GM19438 (cell line): ENCODE results near the gene ENAH.

Experiments used
- ATAC-seq: cut with Tn5 transposase; IDR thresholded peaks from one replicate; pipeline ENCODE4 v1.9.1; 2021; ENCODE audit warnings: low read depth; ENCODE audit not compliant: unreplicated experiment

The ENAH gene

DNA sequence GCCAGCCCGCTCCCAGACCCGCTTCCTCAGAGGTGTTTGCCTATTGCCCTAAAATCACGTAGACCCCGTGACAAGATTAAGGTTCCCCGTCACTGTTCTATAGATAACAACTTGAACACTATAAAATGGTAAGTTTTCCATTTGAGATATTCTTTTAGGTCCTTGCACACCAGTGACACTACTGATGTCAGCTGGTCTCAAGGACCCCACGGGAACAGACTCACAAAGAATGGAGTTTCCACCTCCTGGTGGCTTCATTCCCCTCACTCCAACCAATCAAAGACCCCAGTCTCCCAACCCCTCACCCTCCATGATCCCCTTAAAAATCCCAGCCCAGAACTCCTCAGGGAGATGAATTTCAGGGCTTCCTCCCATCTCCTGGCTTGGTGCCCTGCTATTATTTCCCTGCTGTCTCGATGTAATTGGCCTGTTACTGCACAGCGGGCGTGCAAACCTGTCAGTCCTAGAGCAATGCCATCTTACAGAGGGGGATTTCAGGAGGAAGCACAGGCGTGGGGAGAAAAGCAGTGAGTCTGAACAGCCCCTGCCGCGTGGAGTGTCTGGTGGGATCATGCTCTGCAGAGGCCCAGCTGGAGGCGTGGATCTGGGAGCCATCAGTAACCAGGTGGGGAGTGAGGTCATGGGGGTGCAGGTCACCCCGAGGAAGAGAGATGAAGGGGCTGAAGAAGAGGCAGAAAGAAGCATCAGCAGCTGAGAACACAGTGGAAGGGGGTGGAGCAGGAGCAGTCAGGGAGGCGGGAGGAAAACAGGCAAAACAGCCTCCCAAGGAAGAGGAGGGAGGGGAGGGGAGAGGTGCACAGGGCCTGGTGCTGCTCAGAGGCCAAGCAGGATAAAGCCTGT is 190.0 kb downstream of the ENAH start:
- ATAC-seq = no peak

DNA sequence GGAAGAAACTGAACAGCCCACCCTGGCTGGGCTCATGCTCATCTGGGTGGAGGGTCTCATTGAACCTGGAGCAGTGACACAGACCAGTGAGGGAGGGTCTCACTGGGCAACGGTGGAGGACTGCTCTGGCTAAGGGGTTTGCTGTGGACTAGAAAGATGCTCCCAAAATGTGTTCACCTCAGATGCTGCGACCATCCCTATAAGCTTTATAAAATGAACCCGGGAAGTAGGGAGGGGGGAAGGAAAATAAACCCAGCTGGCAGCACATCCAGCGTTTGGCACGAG is 190.6 kb downstream of the ENAH start:
- ATAC-seq = no peak

DNA sequence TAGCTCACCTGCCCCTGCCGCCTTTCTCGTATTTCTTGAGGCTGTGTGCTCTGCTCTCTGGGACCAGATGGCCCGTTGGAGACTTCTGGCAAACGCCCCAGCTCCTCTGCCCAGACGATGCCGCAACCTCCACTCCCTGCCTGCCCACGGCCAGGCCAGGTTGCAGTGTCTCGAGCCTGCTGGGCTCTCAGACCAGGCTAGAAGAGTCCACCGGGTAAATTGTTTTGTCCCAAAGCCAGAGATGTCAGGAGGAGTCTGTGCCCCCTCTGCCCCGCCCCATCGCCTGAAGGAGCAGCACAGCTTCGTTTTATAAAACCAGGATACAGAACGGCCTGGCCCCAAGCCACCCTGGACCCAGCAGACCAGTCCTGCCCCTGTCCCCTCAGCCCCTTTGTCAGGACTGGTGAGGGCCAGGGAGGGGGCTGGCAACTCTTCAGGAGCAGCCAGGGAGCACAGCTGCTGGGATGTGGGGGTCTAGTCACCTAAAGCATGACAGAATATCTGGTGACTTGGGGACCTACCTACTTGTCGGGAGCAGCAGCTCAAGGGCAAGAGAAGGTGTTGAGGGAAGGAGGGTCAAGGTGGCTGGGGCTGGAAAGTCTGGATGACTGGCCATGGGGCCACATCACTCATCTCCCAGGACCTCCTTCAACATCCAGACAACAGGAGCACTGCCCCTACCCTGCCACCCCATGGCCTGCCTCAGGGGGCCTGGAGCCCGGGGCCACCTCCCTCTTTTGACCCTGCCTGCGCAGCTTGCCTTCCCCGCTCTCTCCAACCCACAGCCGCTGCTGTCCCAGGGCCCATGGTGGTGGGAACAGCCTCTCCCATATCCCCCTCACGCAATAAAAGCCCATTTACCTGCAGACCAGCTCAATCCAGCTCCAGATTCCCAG is 191.1 kb downstream of the ENAH start:
- ATAC-seq = no peak

DNA sequence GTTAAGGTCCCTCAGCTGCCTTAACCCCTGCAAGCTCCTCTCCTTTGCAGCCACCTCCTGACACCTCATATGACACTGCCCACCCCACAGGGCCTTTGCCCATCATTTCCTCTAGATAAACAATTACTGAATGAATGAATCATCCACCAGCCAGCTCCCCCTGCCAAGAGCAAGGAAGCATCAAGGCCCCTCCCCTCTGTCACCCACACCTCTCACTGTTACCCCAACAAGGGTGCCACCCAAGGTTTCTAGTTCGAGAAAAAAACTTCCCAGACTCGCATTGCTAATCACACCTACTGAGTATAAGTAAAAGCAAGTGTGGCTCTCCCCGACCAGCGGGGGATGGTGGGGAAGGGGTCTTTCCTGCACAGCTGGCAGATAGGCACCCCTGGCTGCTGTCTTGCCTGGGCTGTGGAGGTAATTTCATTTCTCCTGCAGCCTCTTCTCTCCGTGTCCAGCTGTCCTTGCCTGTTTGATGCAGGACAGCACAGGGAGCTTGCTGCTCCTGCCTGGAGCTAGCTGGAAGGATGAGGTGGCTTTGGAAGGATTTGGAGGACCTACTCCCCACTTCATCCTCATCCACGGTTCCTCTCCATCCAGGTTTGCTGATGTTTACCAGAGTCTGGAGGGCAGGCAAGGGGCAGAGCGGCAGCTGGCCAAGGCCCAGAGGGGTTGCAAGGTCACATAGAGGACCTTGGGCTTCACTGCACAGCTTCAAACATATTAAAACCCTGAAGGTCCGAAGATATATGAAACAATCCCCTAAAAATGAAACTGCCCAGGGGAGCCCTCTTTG is 192.0 kb downstream of the ENAH start:
- no peak for ATAC-seq

DNA sequence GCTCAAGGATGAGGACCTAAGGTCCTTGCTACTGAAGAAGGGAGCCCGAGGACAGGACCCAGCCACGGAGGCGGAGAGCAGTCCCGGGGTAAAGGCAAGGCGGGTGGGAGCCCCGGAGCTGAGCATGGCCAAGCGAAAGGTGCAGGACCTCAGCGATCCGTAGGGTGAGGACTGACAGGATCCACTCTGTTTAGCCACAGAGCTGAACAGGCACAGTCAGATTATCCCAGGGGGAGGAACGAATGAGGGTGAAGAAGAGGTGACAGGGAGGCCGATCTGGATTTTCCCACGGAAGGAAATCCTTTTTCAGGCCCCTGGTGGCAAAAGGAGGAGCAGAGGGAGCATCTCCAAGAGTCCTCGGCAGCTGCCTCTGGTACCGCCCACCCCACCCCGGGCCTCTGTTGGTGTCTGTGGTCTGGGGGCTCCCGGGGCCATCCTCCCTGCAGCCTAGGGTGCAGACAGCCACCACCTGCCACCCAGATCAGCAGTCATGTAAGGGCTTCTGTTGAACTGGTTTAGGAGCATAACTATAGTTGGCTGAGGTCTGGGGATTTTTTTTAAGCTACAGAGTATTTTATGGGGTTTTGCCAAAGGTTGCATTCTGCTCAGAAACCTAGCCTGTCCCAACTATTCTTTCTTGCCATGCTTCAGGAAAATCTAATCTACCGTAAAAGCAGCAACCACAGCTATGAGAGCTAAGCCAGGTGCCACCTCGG is 192.7 kb downstream of the ENAH start:
- ATAC-seq = no peak

DNA sequence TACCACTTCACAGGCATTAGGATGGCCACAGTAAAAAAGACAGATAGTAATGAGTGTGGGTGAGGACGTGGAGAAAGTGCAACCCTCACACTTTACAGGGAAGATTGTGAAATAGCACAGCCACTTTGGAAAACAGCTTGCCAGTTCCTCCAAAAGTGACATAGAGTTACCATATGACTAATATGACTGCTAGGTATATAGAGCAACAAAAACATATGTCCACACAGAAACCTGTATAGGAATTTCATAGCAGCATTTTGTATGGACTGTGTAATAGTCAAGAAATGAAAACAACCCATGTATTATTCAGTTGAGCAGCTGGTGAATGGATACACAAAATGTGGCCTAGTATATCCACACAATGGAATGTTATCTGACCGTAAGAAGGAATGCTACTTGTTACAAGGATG is 194.7 kb downstream of the ENAH start:
- no peak for ATAC-seq

DNA sequence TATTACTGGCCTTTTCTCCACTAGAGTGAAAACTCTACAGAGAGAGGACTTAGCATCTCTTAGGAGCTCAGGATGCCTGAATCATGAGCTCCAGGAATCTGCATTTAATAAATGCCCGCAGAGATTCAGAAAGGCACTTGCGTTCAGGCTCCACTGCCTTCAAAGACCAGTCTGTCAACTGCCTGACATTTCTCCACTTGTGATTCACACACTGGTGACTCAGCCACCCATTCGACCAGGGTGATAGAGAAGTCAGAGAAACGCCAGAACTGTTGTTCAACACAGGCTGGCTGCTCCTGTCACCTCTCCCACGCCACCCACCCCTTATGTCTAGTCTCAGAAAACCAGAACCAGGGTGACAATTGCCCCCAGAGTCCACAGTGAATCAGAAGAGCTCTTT is 198.2 kb downstream of the ENAH start:
- ATAC-seq = no peak

DNA sequence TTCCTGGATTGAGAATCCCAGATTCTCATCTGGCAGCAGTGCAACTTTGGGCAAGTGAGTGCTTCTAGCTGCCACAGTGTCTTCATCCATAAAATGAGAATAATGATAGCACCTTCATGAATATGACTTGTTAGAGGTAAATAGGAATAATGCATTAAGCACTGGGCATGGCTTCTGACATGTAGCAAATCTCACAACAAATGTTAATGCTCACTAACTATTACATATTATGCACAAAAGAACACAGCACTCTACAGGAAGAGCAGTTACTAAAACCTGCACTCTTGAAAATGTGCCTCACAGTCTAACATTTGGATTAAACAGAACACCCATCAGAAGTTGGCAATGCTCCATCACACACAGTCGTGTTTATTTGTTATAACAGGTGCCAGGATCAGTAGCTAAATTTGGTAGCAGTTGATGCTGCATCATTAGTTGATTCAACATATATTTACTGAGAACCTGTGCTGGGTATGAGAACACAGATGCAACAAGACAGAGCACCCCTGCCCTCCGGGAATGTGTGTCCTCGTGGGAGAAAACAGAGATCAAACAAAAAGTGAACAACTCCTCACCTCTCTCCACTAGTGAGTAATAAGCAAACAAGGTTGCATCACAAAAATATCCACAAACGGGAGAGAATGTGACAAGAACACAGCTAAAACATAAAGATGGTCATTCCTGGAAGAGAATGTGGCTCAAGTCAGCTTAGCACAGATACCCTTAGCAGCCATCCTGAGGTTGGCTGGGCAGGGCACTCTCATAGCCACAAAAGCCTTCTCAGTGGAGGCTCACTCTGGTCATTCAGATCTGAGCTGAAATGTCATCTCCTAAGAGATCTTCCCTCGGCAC is 198.9 kb downstream of the ENAH start:
- ATAC-seq = no peak

DNA sequence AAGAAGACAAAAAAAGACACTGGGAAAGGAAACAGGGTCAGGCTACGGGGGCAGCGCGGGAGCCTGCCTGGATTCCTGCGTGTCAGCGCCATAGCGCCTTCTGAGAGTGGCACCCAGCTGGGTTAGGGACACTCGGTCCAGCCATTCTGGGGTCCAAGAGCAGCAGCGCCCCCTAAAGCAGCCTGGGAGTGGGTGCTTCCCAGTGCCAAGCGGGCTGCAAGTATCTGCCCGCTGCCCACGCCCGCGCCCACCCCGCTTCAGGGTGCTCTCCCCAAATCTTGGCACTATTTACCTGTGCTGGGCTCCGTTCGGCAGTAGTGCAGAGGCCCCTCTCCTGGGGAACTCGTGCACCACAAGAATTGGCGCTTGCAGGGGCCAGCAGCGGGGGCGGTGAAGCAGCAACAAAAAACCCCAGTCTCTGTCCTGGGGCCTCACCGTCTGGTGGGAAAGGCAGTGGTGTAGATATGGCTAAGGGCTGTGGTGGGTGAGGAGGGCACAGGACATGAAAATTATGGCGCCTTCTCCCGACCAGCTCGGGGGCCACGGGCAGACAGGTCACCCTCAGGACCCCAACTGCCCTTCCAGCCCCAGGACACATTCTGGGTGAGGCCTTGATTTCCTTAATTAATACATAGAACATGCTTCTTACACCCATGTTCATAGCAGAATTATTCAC is 200.9 kb downstream of the ENAH start:
- ATAC-seq = no peak

DNA sequence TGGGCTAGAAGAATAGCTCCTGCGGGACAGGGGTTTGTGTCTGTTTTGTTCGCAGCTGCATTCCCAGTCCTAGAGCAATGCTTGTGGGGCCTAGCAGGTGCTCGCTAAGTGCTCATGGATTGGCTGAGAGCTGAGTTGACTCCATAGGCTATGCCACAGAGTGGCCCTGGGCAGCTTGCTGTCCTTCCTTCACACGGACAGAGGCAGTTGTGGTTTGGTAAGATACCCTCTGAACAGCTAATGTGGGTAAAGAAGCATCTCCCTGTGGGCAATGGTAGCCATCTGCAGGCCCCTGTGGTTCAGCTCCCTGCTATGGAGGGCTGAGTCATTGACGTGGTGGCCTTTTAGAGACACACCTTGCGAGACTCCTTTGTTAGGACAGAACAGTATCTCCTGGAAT is 201.6 kb downstream of the ENAH start:
- no peak for ATAC-seq

DNA sequence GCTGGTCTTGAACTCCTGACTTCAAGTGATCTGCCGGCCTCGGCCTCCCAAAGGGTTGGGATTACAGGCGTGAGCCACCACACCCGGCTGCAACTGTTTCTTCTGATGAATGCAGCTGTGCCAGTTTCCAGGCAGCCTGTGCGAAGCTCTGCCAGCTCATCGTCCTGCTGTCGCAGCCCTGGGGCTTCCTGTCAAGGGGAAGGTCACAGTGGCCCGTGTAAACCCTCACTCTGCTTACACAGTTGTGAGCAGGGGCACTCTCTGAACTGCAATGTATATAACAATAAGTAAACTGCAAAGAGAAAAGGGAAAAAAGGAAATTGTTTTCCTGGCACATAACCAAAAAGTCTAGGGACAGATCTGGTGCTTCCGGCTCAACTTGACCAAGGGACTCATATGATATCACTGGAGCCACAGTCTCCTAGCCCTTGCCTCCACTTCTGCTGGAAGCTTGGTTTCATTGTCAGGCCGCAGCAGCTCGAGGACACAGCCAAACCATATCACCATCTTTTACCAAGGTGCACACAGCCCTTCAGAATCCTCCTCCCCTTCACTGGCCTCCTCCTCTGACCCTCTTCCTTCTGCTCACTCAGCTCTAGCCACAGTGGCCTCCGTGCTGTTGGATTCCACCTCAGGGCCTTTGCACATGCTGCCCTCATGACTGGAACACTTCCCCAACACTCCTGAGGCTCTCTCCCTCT is 202.3 kb downstream of the ENAH start:
- ATAC-seq = no peak

DNA sequence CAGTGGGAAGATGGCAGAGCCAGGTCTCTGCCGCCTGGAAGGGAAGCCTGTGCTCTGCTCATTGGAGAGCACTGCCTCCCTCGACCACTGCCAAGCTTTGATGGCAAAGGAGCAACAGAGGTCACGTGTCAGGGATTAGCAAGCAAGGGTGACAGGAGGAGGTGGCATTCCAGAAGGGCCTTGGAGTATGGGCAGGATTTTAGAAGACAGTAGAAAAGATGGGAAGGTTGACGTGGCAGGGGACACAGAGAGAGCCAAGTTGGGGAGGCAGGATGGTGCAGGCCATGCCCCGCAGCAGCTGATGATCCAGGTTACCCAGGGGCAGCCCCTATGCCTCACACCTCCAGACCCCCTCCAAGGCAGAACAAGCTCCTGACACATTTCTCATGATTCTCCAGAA is 203.1 kb downstream of the ENAH start:
- no peak for ATAC-seq

DNA sequence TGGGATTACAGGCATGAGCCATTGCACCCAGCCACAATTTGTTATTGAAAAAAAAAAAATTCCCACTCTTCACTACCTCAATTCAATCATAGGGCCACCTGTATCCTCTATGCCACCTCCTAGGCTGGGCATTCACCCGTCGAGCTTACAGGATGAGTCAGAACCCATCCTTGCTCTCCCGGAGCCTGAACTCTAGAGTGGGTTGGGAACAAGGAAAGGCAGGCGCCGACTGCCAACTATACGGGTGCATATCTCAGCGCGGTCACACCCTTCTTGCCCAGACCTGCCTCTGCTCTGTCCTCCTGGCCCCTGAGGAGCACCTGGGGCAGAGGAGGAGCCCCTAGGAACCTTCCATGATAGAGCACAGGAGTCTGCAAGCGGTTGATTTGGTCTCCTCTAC is 203.7 kb downstream of the ENAH start:
- no peak for ATAC-seq

DNA sequence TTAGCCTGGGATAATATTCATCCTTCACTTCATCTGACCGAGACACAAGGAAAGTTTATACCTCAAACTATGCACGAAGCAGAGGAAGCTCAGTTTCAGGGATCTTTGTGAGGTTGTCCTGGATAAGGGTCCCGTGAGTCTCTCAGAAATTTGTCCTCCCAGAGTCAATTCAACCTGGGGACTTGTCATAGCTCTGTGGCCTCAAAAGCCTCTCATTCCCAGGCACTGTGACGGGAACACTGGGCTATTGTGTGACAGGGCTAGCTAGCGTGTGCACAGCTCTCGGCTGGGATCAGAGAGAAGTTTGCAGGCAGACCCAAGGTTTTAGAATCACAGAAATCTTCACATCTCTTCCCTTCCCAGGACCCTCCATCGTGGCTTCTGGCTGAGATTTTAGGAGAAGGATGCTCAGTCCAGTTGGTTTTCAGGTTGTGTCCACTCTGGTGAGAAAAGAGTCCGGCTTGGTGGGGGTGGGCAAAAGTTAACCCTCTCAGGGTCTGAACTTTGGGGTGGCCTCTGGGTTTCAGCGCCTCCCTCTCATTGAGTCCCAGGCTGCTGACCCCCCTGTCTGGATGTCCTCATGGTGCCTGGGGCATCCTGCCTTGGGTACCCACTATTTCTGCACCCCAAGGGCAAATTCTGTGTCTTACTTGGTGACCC is 204.6 kb downstream of the ENAH start:
- ATAC-seq = no peak

DNA sequence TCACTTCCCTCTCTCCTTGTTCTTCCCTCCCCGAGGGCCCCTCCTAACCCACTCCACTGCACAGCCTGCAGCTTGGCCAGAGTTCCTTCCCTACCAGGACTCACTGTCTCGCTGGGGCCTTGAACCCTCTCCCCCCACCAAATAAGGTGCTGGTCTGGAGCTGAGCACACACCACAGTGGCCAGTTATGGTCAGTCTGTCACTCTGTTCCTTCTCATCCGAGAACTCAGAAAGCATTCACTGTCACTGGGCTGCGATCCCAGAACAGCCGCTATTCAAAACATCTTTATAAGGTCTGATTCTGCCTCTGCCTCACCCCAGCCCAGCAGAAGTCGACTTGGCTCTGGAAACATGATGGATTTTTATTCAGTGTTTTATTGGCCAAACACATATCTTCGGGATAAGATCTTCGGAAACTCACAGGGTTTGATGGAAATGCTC is 205.3 kb downstream of the ENAH start:
- ATAC-seq = no peak

DNA sequence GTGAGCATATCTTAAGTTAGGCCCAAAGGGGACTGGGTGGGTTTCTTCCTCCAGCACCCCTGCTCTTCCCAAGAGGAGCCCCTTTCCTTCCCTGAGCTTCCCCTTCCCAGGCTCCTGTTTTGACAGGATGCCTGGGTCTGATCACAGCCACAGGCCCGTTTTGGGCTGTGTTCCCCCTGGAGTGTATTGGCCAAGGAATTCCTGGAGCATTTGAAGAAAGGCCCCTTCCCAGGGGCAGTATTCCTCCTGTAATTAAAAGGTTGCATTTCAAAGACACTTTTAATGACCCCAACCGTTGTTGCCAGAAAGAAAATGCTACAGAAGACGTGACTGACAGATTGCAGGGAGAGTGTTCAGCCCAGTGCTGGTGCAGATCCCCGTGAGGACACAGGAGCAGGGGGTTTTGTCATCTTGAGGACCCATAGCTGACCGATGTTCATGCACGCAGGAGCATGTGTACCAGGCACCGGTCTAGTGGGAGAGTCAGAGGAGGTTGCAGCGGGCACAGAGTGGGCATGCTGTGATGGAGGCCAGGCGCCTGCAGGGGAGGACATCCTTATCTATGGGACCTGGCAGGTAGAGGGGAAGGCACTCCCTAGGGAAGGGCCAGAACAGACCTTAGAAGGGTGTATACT is 205.8 kb downstream of the ENAH start:
- ATAC-seq = no peak

DNA sequence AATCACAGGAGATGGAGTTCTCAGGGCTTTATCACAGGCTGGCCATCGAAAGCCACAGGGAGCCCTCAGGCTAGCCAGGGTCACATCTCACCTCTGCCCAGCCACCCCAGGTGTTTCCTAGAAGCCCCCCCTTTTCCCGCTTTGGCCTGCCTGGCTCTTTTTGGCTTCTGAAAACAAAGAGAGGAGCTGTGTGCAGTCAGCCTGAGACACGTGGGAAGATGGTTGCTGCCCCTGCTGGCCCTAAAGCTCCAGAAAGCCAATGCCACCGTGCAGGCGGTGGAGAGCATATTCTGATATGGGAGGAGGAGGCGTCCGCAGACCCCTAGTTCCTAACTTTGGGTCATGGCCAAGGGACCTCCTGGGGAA is 206.3 kb downstream of the ENAH start:
- ATAC-seq = no peak
